Natural killer cell (primary cell): ENCODE data around the gene YWHAE. TPM values are rescaled to one million over a fixed set of nuclear protein-coding genes. Genes with fewer than 3 reads are reported as not detected.

ENCODE experiments used
- ATAC-seq, 3 donors: fragments of 150-1000 bp in 2 of 3; fragments of 200-7000 bp in 1 of 3; cut with Tn5 transposase; 1 replicate in 1 of 3; 2 replicates in 2 of 3; pipeline ENCODE4 v1.10.0; 2021; ENCODE audit warnings: mild to moderate bottlenecking in 2 of 3, moderate library complexity in 2 of 3
- DNase-seq, 2 donors: peaks; one replicate each; pipeline versions ENCODE4 v3.0.0 to v3.0.0-alpha.2; 2013 to 2021; ENCODE audit warnings: mixed read lengths in 1 of 2
- H3K27ac ChIP-seq: one replicate; pipeline ENCODE4 v1.5.1; 2013; ENCODE audit warnings: mild to moderate bottlenecking, low read length
- H3K27me3 ChIP-seq: one replicate; pipeline ENCODE4 v1.6.1; 2013; ENCODE audit warnings: low read length; ENCODE audit not compliant: control insufficient read depth, insufficient read depth
- H3K36me3 ChIP-seq: one replicate; pipeline ENCODE4 v1.6.1; 2013; ENCODE audit warnings: low read length; ENCODE audit not compliant: control insufficient read depth, insufficient read depth
- H3K4me1 ChIP-seq: one replicate; pipeline ENCODE4 v1.6.1; 2013; ENCODE audit warnings: low read length; ENCODE audit not compliant: control insufficient read depth, insufficient read depth
- H3K4me3 ChIP-seq: one replicate; pipeline ENCODE4 v1.5.1; 2013; ENCODE audit warnings: low read length
- H3K9me3 ChIP-seq: one replicate; pipeline ENCODE4 v1.6.1; 2013; ENCODE audit warnings: low read length; ENCODE audit not compliant: control insufficient read depth, insufficient read depth
- H3K27ac Mint-ChIP-seq, 2 donors: one replicate each; pipeline ENCODE4 v1.8.0; 2022; ENCODE audit warnings: mild to moderate bottlenecking in 2 of 2, mixed read lengths in 2 of 2, moderate library complexity in 1 of 2
- H3K27me3 Mint-ChIP-seq, 2 donors: one replicate each; pipeline ENCODE4 v1.8.0; 2022; ENCODE audit warnings: low read depth in 2 of 2, mixed read lengths in 2 of 2
- H3K36me3 Mint-ChIP-seq: one replicate; pipeline ENCODE4 v1.8.0; 2022; ENCODE audit warnings: mixed read lengths
- H3K4me1 Mint-ChIP-seq, 2 donors: one replicate each; pipeline ENCODE4 v1.8.0; 2022; ENCODE audit warnings: mixed read lengths in 2 of 2
- H3K4me3 Mint-ChIP-seq: one replicate; pipeline ENCODE4 v1.8.0; 2022; ENCODE audit warnings: mild to moderate bottlenecking, moderate library complexity, mixed read lengths
- H3K9me3 Mint-ChIP-seq, 2 donors: one replicate each; pipeline ENCODE4 v1.8.0; 2022; ENCODE audit warnings: mixed read lengths in 2 of 2
- WGBS: methylation state at CpG from one replicate; pipeline ENCODE4 v1.1.7; 2013; ENCODE audit warnings: missing lambda C conversion rate; ENCODE audit not compliant: insufficient coverage; 5-methylcytosine and 5-hydroxymethylcytosine counted together
- intact Hi-C: fragments of 100-400 bp; cut with micrococcal nuclease; formaldehyde crosslinking; loops from one replicate; pipeline ENCODE4 v1.14.2; 2022
- total RNA-seq, 4 donors: library from RNA; stranded (reverse); fragments of 120-200 nt in 1 of 4; gene quantifications; one replicate each; pipeline versions ENCODE4 v1.2.3 to v1.2.4, GENCODE V29; 2013 to 2022
- TF ChIP-seq, protein P1 (sequence below): fragments of 200-600 bp; IDR thresholded peaks from one replicate; pipeline ENCODE4 v1.8.0; 2022; ENCODE audit warnings: antibody characterized with exemption

The YWHAE gene
- total RNA-seq, 3 donors from 2014 or later (not counting 1 experiment from before 2014, with no cell fraction given) = 116 to 134 (median 132) TPM

DNA sequence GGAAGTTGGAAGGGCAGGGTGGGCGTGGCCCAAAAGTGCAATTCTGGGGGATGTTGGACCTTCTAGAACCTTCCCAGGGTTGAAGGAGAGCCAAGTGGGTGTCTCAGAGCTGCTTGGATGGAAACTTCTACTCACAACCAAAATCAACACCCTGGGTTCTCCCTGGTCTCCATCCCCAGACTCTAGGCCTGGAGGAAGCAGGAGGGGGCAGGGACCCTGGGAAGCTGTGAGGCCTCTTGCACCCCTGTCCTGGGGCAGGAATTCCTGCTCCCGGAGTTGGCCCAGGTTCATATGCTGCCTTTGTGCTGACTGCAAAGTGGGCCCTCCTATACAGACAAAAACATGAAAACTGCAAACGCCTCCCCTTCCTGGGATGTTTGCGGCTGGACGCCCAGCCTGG is 95.5 kb downstream of the YWHAE start:
- ATAC-seq (no peak), DNase-seq (no peak)
- Histone ChIP-seq H3K27me3 (no peaks in the 10 kb centered on the region), H3K4me3 (no peak overlapping the region), H3K27ac (no peak overlapping the region), H3K9me3 (no peaks in the 10 kb centered on the region), H3K4me1 (no peaks in the 10 kb centered on the region), H3K36me3 (no peaks in the 10 kb centered on the region)
- intact Hi-C loops = no loop called here
- H3K9me3 Mint-ChIP-seq = no peaks in the 10 kb centered on the region
- H3K36me3 Mint-ChIP-seq = no peaks in the 10 kb centered on the region
- WGBS = 92% methylated on average over 5 of the region's 5 CpGs
- H3K27ac Mint-ChIP-seq = no peak overlapping the region
- peaks cover 0 to 15% of the 10 kb centered on the region in 2 donors for H3K4me1 Mint-ChIP-seq
- H3K4me3 Mint-ChIP-seq = no peak overlapping the region
- peaks cover 16% of the 10 kb centered on the region in 2 donors for H3K27me3 Mint-ChIP-seq
- TF ChIP-seq, protein P1, sequence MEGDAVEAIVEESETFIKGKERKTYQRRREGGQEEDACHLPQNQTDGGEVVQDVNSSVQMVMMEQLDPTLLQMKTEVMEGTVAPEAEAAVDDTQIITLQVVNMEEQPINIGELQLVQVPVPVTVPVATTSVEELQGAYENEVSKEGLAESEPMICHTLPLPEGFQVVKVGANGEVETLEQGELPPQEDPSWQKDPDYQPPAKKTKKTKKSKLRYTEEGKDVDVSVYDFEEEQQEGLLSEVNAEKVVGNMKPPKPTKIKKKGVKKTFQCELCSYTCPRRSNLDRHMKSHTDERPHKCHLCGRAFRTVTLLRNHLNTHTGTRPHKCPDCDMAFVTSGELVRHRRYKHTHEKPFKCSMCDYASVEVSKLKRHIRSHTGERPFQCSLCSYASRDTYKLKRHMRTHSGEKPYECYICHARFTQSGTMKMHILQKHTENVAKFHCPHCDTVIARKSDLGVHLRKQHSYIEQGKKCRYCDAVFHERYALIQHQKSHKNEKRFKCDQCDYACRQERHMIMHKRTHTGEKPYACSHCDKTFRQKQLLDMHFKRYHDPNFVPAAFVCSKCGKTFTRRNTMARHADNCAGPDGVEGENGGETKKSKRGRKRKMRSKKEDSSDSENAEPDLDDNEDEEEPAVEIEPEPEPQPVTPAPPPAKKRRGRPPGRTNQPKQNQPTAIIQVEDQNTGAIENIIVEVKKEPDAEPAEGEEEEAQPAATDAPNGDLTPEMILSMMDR = no peak

DNA sequence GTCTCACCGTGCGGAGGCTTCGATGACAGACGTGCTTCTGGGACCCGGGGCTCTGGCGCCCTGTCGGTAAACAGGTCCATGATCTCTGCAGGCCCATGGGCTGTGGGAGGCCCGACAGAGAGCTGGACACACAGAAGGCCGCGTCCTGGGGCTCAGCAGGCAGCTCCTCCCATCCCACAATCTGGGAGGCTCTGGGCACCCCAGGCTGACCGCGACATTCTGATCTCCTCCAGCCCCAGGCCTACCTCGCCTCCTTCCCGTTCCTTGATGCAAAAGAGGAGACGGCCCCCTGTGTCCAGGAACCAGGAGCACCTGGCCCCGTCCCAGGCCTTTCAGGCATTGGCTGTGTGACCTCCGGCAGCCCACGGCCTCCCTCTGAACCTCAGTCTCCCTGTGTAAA is 97.3 kb downstream of the YWHAE start:
- intact Hi-C loops = no loop called here
- peaks cover 14 to 18% of the 10 kb centered on the region in 2 donors for H3K27me3 Mint-ChIP-seq
- H3K27ac ChIP-seq = no peak overlapping the region
- H3K4me1 Mint-ChIP-seq = peaks cover 0 to 31% of the 10 kb centered on the region in 2 donors
- no peak for DNase-seq
- H3K36me3 Mint-ChIP-seq = no peaks in the 10 kb centered on the region
- ATAC-seq = no peak
- no peaks in the 10 kb centered on the region for H3K9me3 Mint-ChIP-seq
- H3K36me3 ChIP-seq = no peaks in the 10 kb centered on the region
- H3K4me3 Mint-ChIP-seq = no peak overlapping the region
- no peaks in the 10 kb centered on the region for H3K9me3 ChIP-seq
- no peak overlapping the region for H3K4me3 ChIP-seq
- TF ChIP-seq, protein P1 = no peak
- peaks cover 15% of the 10 kb centered on the region for H3K4me1 ChIP-seq
- no peak overlapping the region for H3K27ac Mint-ChIP-seq
- peaks cover 10% of the 10 kb centered on the region for H3K27me3 ChIP-seq
- 91% methylated on average over 18 of the region's 18 CpGs for WGBS

DNA sequence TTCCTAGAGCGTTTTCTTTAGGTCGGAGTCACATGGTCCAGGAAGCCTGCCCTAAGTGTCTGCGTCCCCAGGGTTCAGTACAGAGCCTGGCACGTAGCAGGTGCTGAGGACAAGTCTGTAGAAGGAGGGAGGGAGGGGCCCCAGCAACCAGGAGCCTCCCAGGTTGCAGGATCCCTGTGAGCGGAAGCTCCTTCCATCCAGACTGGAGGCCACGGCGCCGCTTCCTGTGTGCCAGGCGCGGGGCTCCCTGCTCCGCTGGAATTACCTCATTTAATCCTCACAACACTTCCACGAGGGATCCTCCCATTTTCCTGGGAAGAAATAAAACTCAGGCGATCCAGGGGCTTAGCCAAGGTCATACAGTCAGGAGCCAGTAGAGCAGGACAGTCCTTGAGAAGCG is 98.5 kb downstream of the YWHAE start:
- H3K27me3 ChIP-seq = peaks cover 10% of the 10 kb centered on the region
- intact Hi-C loops = no loop called here

More for the DNA sequence above, 98.5 kb downstream of the YWHAE start:
- peaks cover 2 to 9% of the 10 kb centered on the region in 2 donors for H3K27me3 Mint-ChIP-seq
- no peak overlapping the region for H3K4me3 Mint-ChIP-seq
- no peaks in the 10 kb centered on the region for H3K36me3 ChIP-seq
- TF ChIP-seq, protein P1 = no peak
- no peak for DNase-seq
- 86% methylated on average over 14 of the region's 14 CpGs for WGBS
- H3K27ac ChIP-seq = no peak overlapping the region
- H3K9me3 ChIP-seq = no peaks in the 10 kb centered on the region
- H3K4me1 Mint-ChIP-seq = peaks cover 0 to 33% of the 10 kb centered on the region in 2 donors
- peaks cover 21% of the 10 kb centered on the region for H3K4me1 ChIP-seq
- H3K4me3 ChIP-seq = no peak overlapping the region
- ATAC-seq = no peak
- H3K27ac Mint-ChIP-seq = no peak overlapping the region
- H3K36me3 Mint-ChIP-seq = no peaks in the 10 kb centered on the region
- H3K9me3 Mint-ChIP-seq = no peaks in the 10 kb centered on the region
